Right lobe of liver (tissue), 6 donors: ENCODE data around the gene NCK2. TPM values are rescaled to one million over a fixed set of nuclear protein-coding genes. Genes with fewer than 3 reads are reported as not detected.

Source experiments
- ATAC-seq, 4 donors: fragments of 200-7000 bp; cut with Tn5 transposase; one replicate each; pipeline ENCODE4 v1.9.1; 2020; ENCODE audit warnings: mild to moderate bottlenecking in 4 of 4, moderate library complexity in 4 of 4
- DNase-seq, 3 donors: peaks; one replicate each; pipeline ENCODE4 v3.0.0-alpha.2; 2020
- H3K27ac ChIP-seq, 3 donors: fragments of 200-600 bp; one replicate each; pipeline ENCODE4 v1.8.0; 2022
- H3K27me3 ChIP-seq, 2 donors: fragments of 200-600 bp; one replicate each; pipeline ENCODE4 v1.8.0; 2022
- H3K36me3 ChIP-seq, 4 donors: fragments of 200-600 bp; sonication (generic) in 1 of 4; one replicate each; pipeline versions ENCODE4 v1.5.1 to v1.8.0; 2017 to 2022; ENCODE audit warnings: control low read depth in 1 of 4
- H3K4me1 ChIP-seq, 4 donors: fragments of 200-600 bp; sonication (generic) in 1 of 4; one replicate each; pipeline versions ENCODE4 v1.5.1 to v1.8.0; 2017 to 2022; ENCODE audit warnings: control low read depth in 1 of 4
- H3K4me3 ChIP-seq, 3 donors: fragments of 200-600 bp; one replicate each; pipeline ENCODE4 v1.8.0; 2022
- H3K9me3 ChIP-seq, 4 donors: fragments of 200-600 bp; sonication (generic) in 1 of 4; one replicate each; pipeline versions ENCODE4 v1.5.1 to v1.8.0; 2017 to 2022; ENCODE audit warnings: control low read depth in 1 of 4
- POLR2A ChIP-seq: fragments of 450-650 bp; IDR thresholded peaks from one replicate; pipeline ENCODE4 v1.6.1; 2017; ENCODE audit warnings: antibody characterized with exemption, mild to moderate bottlenecking
- WGBS: methylation state at CpG from one replicate; pipeline ENCODE4 v1.1.6; 2018; ENCODE audit warnings: low coverage, low lambda C conversion rate; ENCODE audit not compliant: insufficient coverage; ENCODE audit errors: missing lambda C conversion rate; 5-methylcytosine and 5-hydroxymethylcytosine counted together
- intact Hi-C, 2 donors: fragments of 100-400 bp; cut with DNase I; formaldehyde crosslinking; loops; one replicate each; pipeline versions ENCODE4 v1.11.2 to v1.14.1; 2022
- total RNA-seq, 6 experiments: library from RNA; depleted of rRNA in 2 of 6; stranded (reverse); fragments of >200 nt in 2 of 6; fragmentation: NEBNext Ultra II Directional in 3 of 6; extraction: Animal tissue kit (Norgen Biotek cat#: 25700) in 3 of 6; gene quantifications; one replicate each; pipeline versions ENCODE4 v1.1.0 to v1.2.4, GENCODE V29; 2016 to 2023
- TF ChIP-seq, protein P1 (sequence below), 4 donors: fragments of 200-600 bp in 3 of 4; fragments of 450-650 bp in 1 of 4; IDR thresholded peaks; one replicate each; pipeline versions ENCODE4 v1.5.1 to v1.8.0; 2016 to 2022; ENCODE audit warnings: antibody characterized with exemption in 4 of 4, mild to moderate bottlenecking in 2 of 4
- donor health status: DM: no; HTN: yes; CAD: no.
- donor health status: DM: no; HTN: no; CAD: no.
- donor health status: DM: no; HTN: no; CAD: no.
- donor health status: DM: no; HTN: yes; CAD: no.
- donor health status: DM: no; HTN: yes; CAD: no.

The NCK2 gene
- total RNA-seq, 6 experiments from 2014 or later, result 4.8 to 11.7 (median 7.1) TPM

DNA sequence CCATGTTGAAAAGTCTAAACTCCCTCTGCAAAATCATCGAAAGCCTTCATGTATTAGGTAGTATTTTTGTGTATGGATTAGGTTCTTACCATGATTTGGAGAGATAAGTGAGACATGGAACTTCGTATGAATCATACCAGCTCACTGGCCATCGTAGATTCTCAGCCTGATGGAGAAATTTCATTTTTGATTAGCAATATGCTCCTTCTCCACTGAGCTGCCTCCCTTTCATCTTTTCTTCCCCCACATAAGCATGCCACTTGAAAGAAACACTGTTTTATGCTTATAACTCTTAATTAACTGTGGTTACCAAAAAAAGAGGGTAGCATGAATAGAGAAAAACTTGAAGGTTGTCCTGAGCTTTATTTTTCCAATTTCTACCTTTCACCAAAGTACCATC is 111.9 kb downstream of the NCK2 start:
- no peak for TF ChIP-seq POLR2A
- TF ChIP-seq, protein P1, sequence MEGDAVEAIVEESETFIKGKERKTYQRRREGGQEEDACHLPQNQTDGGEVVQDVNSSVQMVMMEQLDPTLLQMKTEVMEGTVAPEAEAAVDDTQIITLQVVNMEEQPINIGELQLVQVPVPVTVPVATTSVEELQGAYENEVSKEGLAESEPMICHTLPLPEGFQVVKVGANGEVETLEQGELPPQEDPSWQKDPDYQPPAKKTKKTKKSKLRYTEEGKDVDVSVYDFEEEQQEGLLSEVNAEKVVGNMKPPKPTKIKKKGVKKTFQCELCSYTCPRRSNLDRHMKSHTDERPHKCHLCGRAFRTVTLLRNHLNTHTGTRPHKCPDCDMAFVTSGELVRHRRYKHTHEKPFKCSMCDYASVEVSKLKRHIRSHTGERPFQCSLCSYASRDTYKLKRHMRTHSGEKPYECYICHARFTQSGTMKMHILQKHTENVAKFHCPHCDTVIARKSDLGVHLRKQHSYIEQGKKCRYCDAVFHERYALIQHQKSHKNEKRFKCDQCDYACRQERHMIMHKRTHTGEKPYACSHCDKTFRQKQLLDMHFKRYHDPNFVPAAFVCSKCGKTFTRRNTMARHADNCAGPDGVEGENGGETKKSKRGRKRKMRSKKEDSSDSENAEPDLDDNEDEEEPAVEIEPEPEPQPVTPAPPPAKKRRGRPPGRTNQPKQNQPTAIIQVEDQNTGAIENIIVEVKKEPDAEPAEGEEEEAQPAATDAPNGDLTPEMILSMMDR (IDR thresholded peaks at IDR 0.05), result no peak
- Histone ChIP-seq H3K9me3 (no peaks in the 10 kb centered on the region), H3K27me3 (no peaks in the 10 kb centered on the region), H3K36me3 (no peaks in the 10 kb centered on the region), H3K4me1 (no peaks in the 10 kb centered on the region), H3K4me3 (no peak overlapping the region), H3K27ac (no peak overlapping the region)
- no peak for DNase-seq
- no peak for ATAC-seq
- intact Hi-C loops, result no loop called here
- 78% methylated on average over 3 of the region's 3 CpGs for WGBS

DNA sequence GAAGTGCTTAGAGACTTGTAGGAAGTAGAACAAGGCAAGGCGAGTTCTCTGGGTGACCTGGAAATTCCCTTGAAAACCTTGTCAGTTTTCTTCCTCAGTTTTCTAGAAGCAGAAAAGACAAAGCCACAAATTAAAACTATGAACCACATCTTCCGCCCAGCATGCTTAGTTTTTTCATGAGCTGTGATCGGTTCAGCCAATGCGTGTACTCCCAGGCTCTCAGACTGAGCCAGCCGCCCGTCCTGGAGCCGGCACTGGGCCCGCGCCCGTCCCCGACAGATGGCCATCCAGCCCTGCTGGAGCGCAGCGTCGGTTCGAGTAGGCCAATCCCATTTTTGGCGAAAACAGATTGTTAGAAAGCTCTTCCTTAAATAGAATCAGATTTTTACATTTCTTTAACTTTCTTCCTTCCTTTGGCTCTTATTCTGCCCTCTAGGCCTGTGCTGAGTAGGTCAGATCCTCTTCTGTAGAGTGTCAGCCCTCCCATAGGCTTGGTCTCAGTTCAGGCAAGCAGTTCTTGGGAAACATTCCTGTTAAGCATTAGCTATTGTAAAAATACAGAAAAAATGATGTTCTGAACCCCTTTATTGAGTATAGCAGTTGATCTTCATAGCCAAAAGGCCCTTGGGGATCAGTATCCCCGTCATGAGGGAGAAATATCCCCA is 112.5 kb downstream of the NCK2 start:
- Histone ChIP-seq H3K4me1 (no peaks in the 10 kb centered on the region), H3K27me3 (no peaks in the 10 kb centered on the region), H3K27ac (no peak overlapping the region), H3K9me3 (no peaks in the 10 kb centered on the region), H3K4me3 (no peak overlapping the region), H3K36me3 (no peaks in the 10 kb centered on the region)
- ATAC-seq (no peak), DNase-seq (no peak)
- WGBS, result 89% methylated on average over 10 of the region's 17 CpGs
- intact Hi-C loops, result no loop called here
- TF ChIP-seq, protein P1 (IDR thresholded peaks at IDR 0.05), result no peak
- no peak for TF ChIP-seq POLR2A

DNA sequence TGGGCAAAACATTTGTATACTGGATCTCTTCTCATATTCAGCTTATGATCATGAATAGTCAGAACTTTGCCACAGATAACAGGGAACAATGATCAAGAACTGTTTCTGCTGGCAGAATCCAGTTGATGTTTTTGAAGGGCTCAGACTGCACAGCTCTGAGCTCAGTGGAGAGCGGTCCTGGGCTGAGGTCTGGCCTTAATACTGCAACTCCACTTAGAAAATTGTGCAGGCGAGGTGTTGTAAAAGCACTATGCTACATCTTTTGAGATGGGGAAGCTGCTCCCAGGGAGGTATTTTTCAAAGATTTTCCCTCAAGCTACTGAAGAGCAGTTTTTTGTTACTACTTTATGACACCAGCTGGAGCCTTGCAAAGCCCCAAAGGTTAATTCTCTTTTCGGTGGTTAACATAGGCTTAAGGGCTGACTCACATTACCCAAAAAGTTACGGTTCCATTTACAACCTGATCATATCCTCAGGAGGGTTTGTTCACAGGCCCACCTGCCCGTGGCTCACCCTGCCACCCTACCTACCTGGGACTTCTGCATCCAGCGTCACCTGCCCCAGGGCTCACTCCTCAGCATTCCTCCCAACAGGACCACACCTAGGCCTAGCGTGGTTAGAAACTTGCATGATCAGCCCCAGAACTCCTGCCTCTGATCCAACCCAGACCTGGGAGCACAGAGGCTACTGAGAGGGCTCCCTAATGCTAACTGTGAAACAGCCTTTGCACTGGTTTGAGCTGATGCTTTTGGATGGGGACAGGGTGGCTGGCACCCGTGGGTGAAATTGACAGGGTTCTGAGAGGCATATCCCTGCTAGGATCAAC is 114.4 kb downstream of the NCK2 start:
- Histone ChIP-seq H3K27ac (no peak overlapping the region), H3K4me1 (no peaks in the 10 kb centered on the region), H3K4me3 (no peak overlapping the region), H3K9me3 (no peaks in the 10 kb centered on the region), H3K36me3 (no peaks in the 10 kb centered on the region), H3K27me3 (no peaks in the 10 kb centered on the region)
- TF ChIP-seq, protein P1 (IDR thresholded peaks at IDR 0.05), result no peak
- TF ChIP-seq POLR2A, result no peak
- intact Hi-C loops, result no loop called here
- no peak for DNase-seq
- no peak for ATAC-seq
- 86% methylated on average over 6 of the region's 8 CpGs for WGBS

DNA sequence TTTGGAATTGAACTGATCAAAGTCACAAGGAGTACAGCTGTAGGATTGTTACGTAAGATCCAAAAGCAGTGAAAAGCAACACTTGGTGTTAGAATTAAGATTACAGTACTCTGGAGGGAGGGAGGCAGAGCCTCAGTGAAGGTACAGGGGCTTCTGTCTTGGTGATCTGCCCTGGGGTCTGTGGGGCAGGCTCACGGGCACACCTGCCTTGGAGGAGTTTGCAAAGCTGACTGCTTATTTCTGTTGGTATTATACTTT is 114.9 kb downstream of the NCK2 start:
- H3K4me3 ChIP-seq, result no peak overlapping the region
- H3K36me3 ChIP-seq, result no peaks in the 10 kb centered on the region
- intact Hi-C loops, result no loop called here
- no peak for DNase-seq
- no peaks in the 10 kb centered on the region for H3K9me3 ChIP-seq
- TF ChIP-seq, protein P1 (IDR thresholded peaks at IDR 0.05), result no peak
- no peak for TF ChIP-seq POLR2A
- no peaks in the 10 kb centered on the region for H3K27me3 ChIP-seq
- no peak overlapping the region for H3K27ac ChIP-seq
- no peak for ATAC-seq
- 85% methylated on average over 2 of the region's 2 CpGs for WGBS
- no peaks in the 10 kb centered on the region for H3K4me1 ChIP-seq
